Activated naive CD4-positive, alpha-beta T cell treated with anti-CD3 and anti-CD28 coated beads for 36 hours (primary cell): ENCODE data around the gene ENOPH1. TPM values are rescaled to one million over a fixed set of nuclear protein-coding genes. Genes with fewer than 3 reads are reported as not detected.
"Not testable (repeated sequence)": the region's sequence is repeated elsewhere in the genome, so short reads cannot be mapped to it uniquely, and the experiment has no call there.

Source experiments
- CTCF ChIA-PET: fragments of 350-600 bp; sonication (Branson Sonifier 250); formaldehyde crosslinking; loops from one replicate; lab custom pipeline; 2021; ENCODE audit warnings: antibody characterized with exemption; lab: Charles Lee
- DNase-seq: peaks from one replicate; pipeline ENCODE4 v3.0.0-alpha.2; 2020
- H3K27ac Mint-ChIP-seq: one replicate; pipeline ENCODE4 v1.8.0; 2021; ENCODE audit warnings: mild to moderate bottlenecking, mixed read lengths
- H3K27me3 Mint-ChIP-seq: one replicate; pipeline ENCODE4 v1.8.0; 2021; ENCODE audit warnings: low read depth, mixed read lengths
- H3K36me3 Mint-ChIP-seq: one replicate; pipeline ENCODE4 v1.8.0; 2021; ENCODE audit warnings: low read depth, mixed read lengths
- H3K4me1 Mint-ChIP-seq: one replicate; pipeline ENCODE4 v1.8.0; 2021; ENCODE audit warnings: low read depth, mixed read lengths
- H3K4me3 Mint-ChIP-seq: one replicate; pipeline ENCODE4 v1.8.0; 2021; ENCODE audit warnings: mild to moderate bottlenecking, moderate library complexity, mixed read lengths
- H3K9me3 Mint-ChIP-seq: one replicate; pipeline ENCODE4 v1.8.0; 2021; ENCODE audit warnings: mixed read lengths
- intact Hi-C: fragments of 100-400 bp; cut with micrococcal nuclease; formaldehyde crosslinking; loops from one replicate; pipeline ENCODE4 v1.15.1; 2023
- total RNA-seq, 2 experiments: library from RNA; stranded (reverse); gene quantifications; one replicate each; pipeline ENCODE4 v1.2.3, GENCODE V29; 2021

ENOPH1 gene
- 10 to 100 TPM; 55.1 to 56.3 TPM for total RNA-seq

- Mint-ChIP-seq H3K27ac (peak within 1 kb of the TSS; percentile 99), H3K27me3 (no peaks in the 10 kb centered on the region), H3K36me3 (peaks cover 60% of the 10 kb centered on the region), H3K9me3 (no peaks in the 10 kb centered on the region), H3K4me1 (peaks cover 63% of the 10 kb centered on the region), H3K4me3 (peak within 1 kb of the TSS; percentile 93)
- DNase-seq, result peak; percentile 99
- CTCF ChIA-PET, result interaction anchor here (1.3 kb wide), 1 partner anchor 309 kb away, joined by 3 read pairs; no protein-coding TSS in a partner anchor
- intact Hi-C loops, result loop anchor here (1.0 to 10.0 kb wide), 7 partner anchors 460 to 1024 kb away; partner anchors contain the start of genes COQ2, HELQ, RASGEF1B and SEC31A
Observed at GRCh38 chr4:82430193-82430963, at the start of gene ENOPH1, which contains the start of gene HNRNPDL. ENOPH1 (plus strand) TSS chr4:82430590; CDS start chr4:82430830, 240 bp downstream. HNRNPDL (minus strand) TSS chr4:82430462; CDS start chr4:82429690, 772 bp downstream.

- intact Hi-C loops, result loop anchor here (1.0 kb wide), 1 partner anchor 25 kb away; no protein-coding TSS in a partner anchor
- DNase-seq, result no peak
- Mint-ChIP-seq H3K9me3 (no peaks in the 10 kb centered on the region), H3K27me3 (no peaks in the 10 kb centered on the region), H3K4me1 (peaks cover 15% of the 10 kb centered on the region), H3K36me3 (peaks cover 5% of the 10 kb centered on the region), H3K27ac (no peak overlapping the region), H3K4me3 (no peak overlapping the region)
- CTCF ChIA-PET, result interaction anchor here (0.6 to 1.0 kb wide), 2 partner anchors 29 to 162 kb away, joined by 3 to 4 read pairs; no protein-coding TSS in a partner anchor
Observed at GRCh38 chr4:82380831-82381230, 49.6 kb upstream of the ENOPH1 start.

GRCh38 chr4:82381235-82381634 is 49.2 kb upstream of the ENOPH1 start:
- Mint-ChIP-seq H3K27ac (no peak overlapping the region), H3K36me3 (peaks cover 5% of the 10 kb centered on the region), H3K27me3 (no peaks in the 10 kb centered on the region), H3K4me1 (peaks cover 11% of the 10 kb centered on the region), H3K9me3 (no peaks in the 10 kb centered on the region), H3K4me3 (no peak overlapping the region)
- intact Hi-C loops, result loop anchor here (1.0 kb wide), 1 partner anchor 25 kb away; no protein-coding TSS in a partner anchor
- no peak for DNase-seq
- CTCF ChIA-PET, result interaction anchor here (0.6 to 1.0 kb wide), 2 partner anchors 28 to 163 kb away, joined by 3 to 4 read pairs; no protein-coding TSS in a partner anchor

- Mint-ChIP-seq H3K9me3 (no peaks in the 10 kb centered on the region), H3K27ac (no peak overlapping the region), H3K27me3 (no peaks in the 10 kb centered on the region), H3K4me1 (peaks cover 8% of the 10 kb centered on the region), H3K4me3 (no peak overlapping the region), H3K36me3 (peaks cover 3% of the 10 kb centered on the region)
- CTCF ChIA-PET, result interaction anchor here (0.7 kb wide), 1 partner anchor 49 kb away, joined by 6 read pairs; no protein-coding TSS in a partner anchor
- peak; percentile 15 for DNase-seq
- intact Hi-C loops, result loop anchor here (1.0 kb wide), 1 partner anchor 25 kb away; no protein-coding TSS in a partner anchor
Observed at GRCh38 chr4:82381661-82382296, 48.6 kb upstream of the ENOPH1 start.

GRCh38 chr4:82382751-82383150 is 47.6 kb upstream of the ENOPH1 start:
- H3K9me3 Mint-ChIP-seq, result no peaks in the 10 kb centered on the region
- CTCF ChIA-PET, result no interaction called here
- peaks cover 5% of the 10 kb centered on the region for H3K4me1 Mint-ChIP-seq
- no peak overlapping the region for H3K4me3 Mint-ChIP-seq
- peaks cover 2% of the 10 kb centered on the region for H3K36me3 Mint-ChIP-seq
- H3K27me3 Mint-ChIP-seq, result no peaks in the 10 kb centered on the region
- intact Hi-C loops, result no loop called here
- no peak overlapping the region for H3K27ac Mint-ChIP-seq
- no peak for DNase-seq

- H3K36me3 Mint-ChIP-seq, CTCF ChIA-PET, H3K27ac Mint-ChIP-seq, H3K27me3 Mint-ChIP-seq, H3K4me1 Mint-ChIP-seq, intact Hi-C loops, DNase-seq, H3K4me3 Mint-ChIP-seq, H3K9me3 Mint-ChIP-seq: not testable (repeated sequence)
Observed at GRCh38 chr4:82386312-82386711, 44.1 kb upstream of the ENOPH1 start.

- Mint-ChIP-seq H3K4me1 (no peaks in the 10 kb centered on the region), H3K36me3 (no peaks in the 10 kb centered on the region), H3K9me3 (no peaks in the 10 kb centered on the region), H3K27me3 (no peaks in the 10 kb centered on the region), H3K27ac (no peak overlapping the region), H3K4me3 (no peak overlapping the region)
- CTCF ChIA-PET, result no interaction called here
- no peak for DNase-seq
- intact Hi-C loops, result no loop called here
Observed at GRCh38 chr4:82388405-82388804, 42.0 kb upstream of the ENOPH1 start.

- CTCF ChIA-PET, result not testable (repeated sequence)
Observed at GRCh38 chr4:82390061-82390460, 40.3 kb upstream of the ENOPH1 start.

GRCh38 chr4:82394896-82395295 is 35.5 kb upstream of the ENOPH1 start:
- Mint-ChIP-seq H3K36me3 (no peaks in the 10 kb centered on the region), H3K27ac (no peak overlapping the region), H3K4me1 (no peaks in the 10 kb centered on the region), H3K4me3 (no peak overlapping the region), H3K9me3 (no peaks in the 10 kb centered on the region), H3K27me3 (no peaks in the 10 kb centered on the region)
- DNase-seq, result no peak
- CTCF ChIA-PET, result no interaction called here
- intact Hi-C loops, result no loop called here

More at GRCh38 chr4:82390061-82390460, 40.3 kb upstream of the ENOPH1 start:
- H3K36me3 Mint-ChIP-seq, H3K27me3 Mint-ChIP-seq, DNase-seq, intact Hi-C loops, H3K4me1 Mint-ChIP-seq, H3K9me3 Mint-ChIP-seq, H3K4me3 Mint-ChIP-seq, H3K27ac Mint-ChIP-seq: not testable (repeated sequence)

- Mint-ChIP-seq H3K27me3 (no peaks in the 10 kb centered on the region), H3K4me3 (no peak overlapping the region), H3K27ac (no peak overlapping the region), H3K36me3 (no peaks in the 10 kb centered on the region), H3K4me1 (no peaks in the 10 kb centered on the region), H3K9me3 (no peaks in the 10 kb centered on the region)
- intact Hi-C loops, result no loop called here
- CTCF ChIA-PET, result interaction anchor here (0.6 to 0.7 kb wide), 2 partner anchors 58 to 276 kb away, joined by 3 to 4 read pairs; no protein-coding TSS in a partner anchor
- DNase-seq, result no peak
Observed at GRCh38 chr4:82397527-82397926, 32.9 kb upstream of the ENOPH1 start.

GRCh38 chr4:82398263-82398662 is 32.1 kb upstream of the ENOPH1 start:
- Mint-ChIP-seq H3K27ac (no peak overlapping the region), H3K4me3 (no peak overlapping the region), H3K36me3 (no peaks in the 10 kb centered on the region), H3K27me3 (no peaks in the 10 kb centered on the region), H3K9me3 (no peaks in the 10 kb centered on the region), H3K4me1 (no peaks in the 10 kb centered on the region)
- CTCF ChIA-PET, result interaction anchor here (0.6 kb wide), 1 partner anchor 59 kb away, joined by 3 read pairs; no protein-coding TSS in a partner anchor
- DNase-seq, result no peak
- intact Hi-C loops, result no loop called here

GRCh38 chr4:82401600-82401999 is 28.8 kb upstream of the ENOPH1 start:
- Mint-ChIP-seq H3K27ac (no peak overlapping the region), H3K4me3 (no peak overlapping the region), H3K9me3 (no peaks in the 10 kb centered on the region), H3K27me3 (no peaks in the 10 kb centered on the region), H3K4me1 (no peaks in the 10 kb centered on the region), H3K36me3 (no peaks in the 10 kb centered on the region)
- DNase-seq, result no peak
- intact Hi-C loops, result no loop called here
- CTCF ChIA-PET, result no interaction called here
